KOPT-K1 (cell line): ENCODE measurements around the gene USP27X.

Experiments used
- H3K27ac ChIP-seq: fragments of 200-600 bp; sonication (generic); 2 replicates; pipeline ENCODE4 v1.5.1; 2016; ENCODE audit warnings: antibody characterized with exemption, mild to moderate bottlenecking, low read depth, low read length; ENCODE audit not compliant: poor library complexity, severe bottlenecking
- H3K36me3 ChIP-seq: fragments of 200-600 bp; sonication (generic); 2 replicates; pipeline ENCODE4 v1.5.1; 2017; ENCODE audit warnings: antibody characterized with exemption, mild to moderate bottlenecking, low read length, moderate library complexity; ENCODE audit not compliant: insufficient read depth
- H3K9me3 ChIP-seq: fragments of 200-600 bp; sonication (generic); 2 replicates; pipeline ENCODE4 v1.5.1; 2017; ENCODE audit warnings: antibody characterized with exemption, low read length, mild to moderate bottlenecking; ENCODE audit not compliant: insufficient read depth, poor library complexity, severe bottlenecking

The USP27X gene

DNA sequence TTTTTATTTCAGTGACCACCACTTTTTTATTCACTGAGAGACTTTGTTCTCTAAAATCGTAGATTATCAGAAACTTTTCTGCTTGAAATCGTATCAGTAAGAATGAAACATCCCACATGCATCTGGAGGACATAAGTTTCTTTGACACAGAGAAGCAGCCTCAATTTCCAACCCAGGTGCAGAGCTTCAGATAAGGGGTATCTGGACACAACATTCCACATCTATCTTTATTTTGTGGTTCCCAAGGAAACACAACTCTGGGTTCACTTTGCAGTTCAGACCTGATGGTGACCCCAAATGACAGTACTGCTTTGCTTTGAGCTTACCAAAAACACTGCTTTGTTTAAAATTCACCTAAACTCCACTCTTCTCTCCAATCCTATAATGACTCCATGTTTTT is 41.8 kb downstream of the USP27X start:
- no peak overlapping the region for H3K27ac ChIP-seq
- no peaks in the 10 kb centered on the region for H3K9me3 ChIP-seq

DNA sequence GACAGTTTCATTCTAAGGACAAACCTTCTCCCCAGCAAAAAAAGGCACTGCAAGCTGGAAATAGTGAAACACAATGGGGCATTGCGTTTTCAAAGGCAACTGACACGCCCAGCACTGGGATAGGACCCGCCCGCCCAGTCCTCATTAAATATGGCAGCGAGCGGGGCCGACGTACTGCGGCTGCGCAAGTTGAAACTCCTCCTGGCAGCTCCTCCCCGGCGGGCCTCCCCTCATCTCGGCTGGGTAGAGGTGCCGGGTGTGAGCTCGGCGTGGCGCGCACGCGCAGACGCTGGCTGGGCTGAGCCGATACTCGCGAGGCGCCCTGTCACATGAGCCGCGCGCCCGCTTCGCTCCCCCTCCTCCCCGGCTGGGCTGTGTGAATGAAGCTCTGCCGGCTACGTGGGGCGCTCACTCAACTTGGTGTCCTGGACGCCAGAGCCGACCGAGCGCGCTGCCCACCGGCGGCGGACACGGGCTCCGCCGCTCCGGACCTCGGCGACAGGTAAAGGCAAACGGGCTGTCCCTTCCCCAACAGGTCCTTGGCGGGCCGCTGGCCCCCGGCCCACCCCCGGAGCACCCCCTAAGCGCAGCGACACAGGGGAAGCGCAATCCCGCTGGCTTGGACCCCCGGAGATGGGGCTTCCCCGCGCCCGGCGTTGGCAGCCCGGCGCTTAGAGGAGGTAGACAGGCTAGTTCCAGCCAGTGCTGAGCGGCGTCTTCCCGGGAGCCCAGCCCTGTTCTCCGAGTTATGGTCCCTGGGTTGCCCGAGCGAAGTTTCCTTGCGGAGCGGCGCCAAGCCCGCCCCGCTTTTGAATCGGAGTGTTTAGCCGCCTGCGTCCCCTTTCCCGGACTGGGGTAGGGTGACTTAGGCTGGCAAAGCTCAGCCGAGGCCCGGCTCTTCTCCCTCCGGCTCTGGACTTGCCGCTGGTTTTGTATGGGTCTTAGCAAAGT is 43.3 kb downstream of the USP27X start, which contains the start of gene CLCN5:
TSS of gene CLCN5 (plus strand) at position 306 of the 951 bp plus-strand sequence. CDS start 2,703 bp downstream, outside the sequence.
- H3K27ac ChIP-seq: peak within 1 kb of the TSS; percentile 55
- H3K36me3 ChIP-seq: peaks cover 5% of the 10 kb centered on the region; the same call in 1 of the 2 replicates
- no peaks in the 10 kb centered on the region for H3K9me3 ChIP-seq

More for the DNA sequence above, 41.8 kb downstream of the USP27X start:
- peaks cover 4% of the 10 kb centered on the region; the same call in 1 of the 2 replicates for H3K36me3 ChIP-seq

DNA sequence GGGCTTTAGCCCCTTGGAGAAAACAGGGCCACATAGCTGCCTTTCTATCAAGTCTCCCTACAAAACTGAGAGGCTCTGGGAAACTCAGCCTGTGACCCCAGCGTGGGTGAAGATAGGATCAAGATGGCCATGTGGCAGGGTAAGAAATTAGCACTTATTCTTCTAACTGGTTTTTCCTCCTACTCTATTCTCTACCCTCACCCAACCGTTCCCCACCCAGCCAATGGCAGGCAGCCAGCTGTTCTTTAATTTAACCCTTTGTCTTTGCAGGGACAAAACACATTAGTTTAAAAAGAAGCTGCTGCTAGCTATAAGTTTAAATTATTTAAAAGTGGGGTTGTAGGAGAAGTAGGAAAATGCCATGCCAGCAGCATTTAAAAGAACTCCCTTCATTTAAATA is 45.9 kb downstream of the USP27X start:
- Histone ChIP-seq H3K9me3 (no peaks in the 10 kb centered on the region), H3K27ac (no peak overlapping the region), H3K36me3 (peaks cover 5% of the 10 kb centered on the region; the same call in 1 of the 2 replicates)

DNA sequence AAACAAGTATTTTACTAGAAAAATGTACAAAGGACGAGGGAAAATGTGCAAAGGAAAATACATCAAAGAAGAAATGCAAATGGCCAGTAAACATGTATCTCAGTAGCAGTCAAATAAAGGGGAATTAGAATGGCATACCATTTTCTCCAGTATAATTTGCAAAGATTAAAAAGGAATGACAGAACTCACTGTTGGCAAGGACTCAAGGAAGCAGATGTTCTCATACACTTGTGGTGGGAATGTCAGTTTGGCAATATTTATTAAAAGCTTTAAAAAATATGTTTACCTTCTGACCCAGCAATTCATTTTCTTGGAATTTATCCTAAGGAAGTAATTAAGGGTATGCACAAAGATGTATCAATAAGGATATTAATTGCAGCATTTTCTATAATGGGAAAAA is 50.8 kb downstream of the USP27X start:
- peaks cover 5% of the 10 kb centered on the region; the same call in 1 of the 2 replicates for H3K36me3 ChIP-seq
- H3K9me3 ChIP-seq: no peaks in the 10 kb centered on the region
- no peak overlapping the region for H3K27ac ChIP-seq
